Measurements from ENCODE around the gene SLC16A4.

SLC16A4 gene

DNA sequence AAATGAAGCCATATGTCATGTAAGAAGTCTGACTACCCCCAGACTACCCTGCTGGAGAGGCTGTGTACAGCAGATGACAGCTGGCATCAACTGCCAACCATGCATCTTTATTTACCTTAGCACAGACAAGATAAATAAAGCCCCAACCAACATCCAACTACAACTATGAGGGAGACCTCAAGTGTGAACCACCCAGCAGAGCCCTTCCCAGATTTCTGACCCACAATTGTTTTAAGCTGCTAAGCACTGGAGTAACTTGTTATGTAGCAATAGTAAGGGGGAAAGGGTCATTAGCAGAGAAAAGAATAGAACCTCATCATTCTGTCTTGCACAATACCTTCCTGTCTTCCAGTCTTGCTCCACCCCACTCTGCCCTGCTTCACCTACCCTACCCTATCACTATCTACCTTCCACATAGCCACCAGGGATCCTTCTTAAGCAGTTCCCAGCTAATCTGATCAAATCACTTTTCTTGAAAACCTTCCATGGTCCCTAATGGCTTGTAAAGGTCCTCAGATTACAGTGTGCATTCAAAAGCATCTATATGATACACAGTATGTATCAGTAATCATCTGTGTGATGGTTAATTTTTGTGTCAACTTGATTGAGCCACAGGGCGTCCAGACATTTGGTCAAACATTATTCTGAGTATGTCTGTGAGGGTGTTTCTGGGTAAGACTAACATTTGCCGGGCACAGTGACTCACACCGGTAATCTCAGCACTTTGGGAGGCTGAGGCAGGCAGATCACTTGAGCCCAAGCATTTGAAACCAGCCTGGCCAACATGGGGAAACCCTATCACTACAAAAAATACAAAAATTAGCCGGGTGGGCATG is 71.3 kb downstream of the SLC16A4 start:
- ATAC-seq (ENCODE audit: insufficient read depth, low read depth) = no peak; the same call in 2 of the 3 replicates
- H3K4me1 ChIP-seq (ENCODE audit: insufficient read depth, low read length) = no peaks in the 10 kb centered on the region
- no peaks in the 10 kb centered on the region for H3K36me3 ChIP-seq (ENCODE audit: insufficient read depth, low read length)
- no peak overlapping the region for H3K27ac ChIP-seq (ENCODE audit: low read length)
- H3K79me2 ChIP-seq (ENCODE audit: insufficient read depth, low read length) = no peaks in the 10 kb centered on the region
- no peak for TF ChIP-seq EZH2 (IDR thresholded peaks at IDR 0.05; ENCODE audit: borderline replicate concordance, low read depth, low read length, severe bottlenecking)
- TF ChIP-seq, protein P1, sequence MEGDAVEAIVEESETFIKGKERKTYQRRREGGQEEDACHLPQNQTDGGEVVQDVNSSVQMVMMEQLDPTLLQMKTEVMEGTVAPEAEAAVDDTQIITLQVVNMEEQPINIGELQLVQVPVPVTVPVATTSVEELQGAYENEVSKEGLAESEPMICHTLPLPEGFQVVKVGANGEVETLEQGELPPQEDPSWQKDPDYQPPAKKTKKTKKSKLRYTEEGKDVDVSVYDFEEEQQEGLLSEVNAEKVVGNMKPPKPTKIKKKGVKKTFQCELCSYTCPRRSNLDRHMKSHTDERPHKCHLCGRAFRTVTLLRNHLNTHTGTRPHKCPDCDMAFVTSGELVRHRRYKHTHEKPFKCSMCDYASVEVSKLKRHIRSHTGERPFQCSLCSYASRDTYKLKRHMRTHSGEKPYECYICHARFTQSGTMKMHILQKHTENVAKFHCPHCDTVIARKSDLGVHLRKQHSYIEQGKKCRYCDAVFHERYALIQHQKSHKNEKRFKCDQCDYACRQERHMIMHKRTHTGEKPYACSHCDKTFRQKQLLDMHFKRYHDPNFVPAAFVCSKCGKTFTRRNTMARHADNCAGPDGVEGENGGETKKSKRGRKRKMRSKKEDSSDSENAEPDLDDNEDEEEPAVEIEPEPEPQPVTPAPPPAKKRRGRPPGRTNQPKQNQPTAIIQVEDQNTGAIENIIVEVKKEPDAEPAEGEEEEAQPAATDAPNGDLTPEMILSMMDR (IDR thresholded peaks at IDR 0.05; ENCODE audit: borderline replicate concordance, extremely low read depth, low read length, poor library complexity, severe bottlenecking) = no peak
- no peak for DNase-seq
- H3K9me3 ChIP-seq (ENCODE audit: insufficient read depth, low read length, severe bottlenecking) = no peaks in the 10 kb centered on the region
- H3K9ac ChIP-seq (ENCODE audit: low read depth, low read length) = no peak overlapping the region
- no peaks in the 10 kb centered on the region for H4K20me1 ChIP-seq (ENCODE audit: insufficient read depth, low read length)
- H3K4me2 ChIP-seq (ENCODE audit: insufficient read depth, low read length) = no peak overlapping the region
- H3K27me3 ChIP-seq (ENCODE audit: insufficient read depth, low read length, poor library complexity) = no peaks in the 10 kb centered on the region
- H3K4me3 ChIP-seq (ENCODE audit: low read depth in 1 of 2, low read length in 2 of 2) = no peak overlapping the region
- no peak overlapping the region for H2AFZ ChIP-seq (ENCODE audit: low read depth, low read length)

DNA sequence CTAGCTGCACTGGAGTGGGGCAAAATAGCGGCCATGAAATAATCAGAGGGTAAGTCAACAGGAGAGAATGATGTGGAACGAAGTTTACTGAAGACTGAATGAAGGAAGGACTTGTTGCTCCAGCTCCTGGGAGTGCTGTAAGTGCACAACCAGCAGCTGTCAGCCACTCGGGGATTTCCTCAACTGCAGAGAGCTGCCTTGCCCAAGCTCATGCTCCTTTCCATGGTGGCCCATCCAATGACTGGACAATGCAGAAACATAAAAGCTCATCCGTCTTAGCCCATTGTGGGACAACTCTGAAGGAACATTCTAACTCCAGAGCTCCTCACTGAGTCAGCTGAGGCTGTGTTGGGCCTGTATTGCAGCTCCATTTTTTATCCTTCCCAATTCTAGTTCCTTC is 72.8 kb downstream of the SLC16A4 start:
- no peaks in the 10 kb centered on the region for H3K79me2 ChIP-seq (ENCODE audit: insufficient read depth, low read length)
- H3K4me2 ChIP-seq (ENCODE audit: insufficient read depth, low read length) = no peak overlapping the region
- H3K4me3 ChIP-seq (ENCODE audit: low read depth in 1 of 2, low read length in 2 of 2) = no peak overlapping the region
- no peaks in the 10 kb centered on the region for H3K27me3 ChIP-seq (ENCODE audit: insufficient read depth, low read length, poor library complexity)
- no peaks in the 10 kb centered on the region for H4K20me1 ChIP-seq (ENCODE audit: insufficient read depth, low read length)
- H3K9ac ChIP-seq (ENCODE audit: low read depth, low read length) = no peak overlapping the region
- H2AFZ ChIP-seq (ENCODE audit: low read depth, low read length) = no peak overlapping the region
- H3K36me3 ChIP-seq (ENCODE audit: insufficient read depth, low read length) = no peaks in the 10 kb centered on the region
- H3K9me3 ChIP-seq (ENCODE audit: insufficient read depth, low read length, severe bottlenecking) = no peaks in the 10 kb centered on the region
- TF ChIP-seq, protein P1 (IDR thresholded peaks at IDR 0.05; ENCODE audit: borderline replicate concordance, extremely low read depth, low read length, poor library complexity, severe bottlenecking) = no peak
- no peak for TF ChIP-seq EZH2 (IDR thresholded peaks at IDR 0.05; ENCODE audit: borderline replicate concordance, low read depth, low read length, severe bottlenecking)
- ATAC-seq (ENCODE audit: insufficient read depth, low read depth) (no peak), DNase-seq (no peak)
- no peaks in the 10 kb centered on the region for H3K4me1 ChIP-seq (ENCODE audit: insufficient read depth, low read length)
- H3K27ac ChIP-seq (ENCODE audit: low read length) = no peak overlapping the region

DNA sequence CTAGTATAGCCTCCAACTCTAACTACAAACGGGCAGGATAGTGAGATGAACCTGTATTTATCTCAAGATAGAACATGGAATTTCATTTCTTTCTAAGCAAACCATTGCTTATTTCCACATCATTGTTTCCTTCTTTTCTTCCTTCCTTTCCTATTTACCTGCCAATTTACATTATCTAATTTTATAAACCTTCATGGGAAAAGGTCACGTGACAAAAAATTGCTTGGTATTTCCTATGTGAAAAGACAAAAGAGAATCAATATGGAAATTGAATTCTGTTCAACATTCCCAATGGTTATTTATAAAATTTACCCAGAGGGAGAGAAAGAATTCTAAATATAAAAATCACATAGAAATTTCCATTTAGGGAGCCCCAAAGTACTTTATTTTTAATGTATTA is 74.1 kb downstream of the SLC16A4 start:
- Histone ChIP-seq H3K4me2 (ENCODE audit: insufficient read depth, low read length) (no peak overlapping the region), H3K9me3 (ENCODE audit: insufficient read depth, low read length, severe bottlenecking) (no peaks in the 10 kb centered on the region)
- TF ChIP-seq, protein P1 (IDR thresholded peaks at IDR 0.05; ENCODE audit: borderline replicate concordance, extremely low read depth, low read length, poor library complexity, severe bottlenecking) = no peak
- TF ChIP-seq EZH2 (IDR thresholded peaks at IDR 0.05; ENCODE audit: borderline replicate concordance, low read depth, low read length, severe bottlenecking) = no peak

More for the DNA sequence above, 74.1 kb downstream of the SLC16A4 start:
- ATAC-seq (ENCODE audit: insufficient read depth, low read depth) (no peak), DNase-seq (no peak)
- Histone ChIP-seq H3K4me3 (ENCODE audit: low read depth in 1 of 2, low read length in 2 of 2) (no peak overlapping the region), H3K27me3 (ENCODE audit: insufficient read depth, low read length, poor library complexity) (no peaks in the 10 kb centered on the region), H3K79me2 (ENCODE audit: insufficient read depth, low read length) (no peaks in the 10 kb centered on the region), H3K9ac (ENCODE audit: low read depth, low read length) (no peak overlapping the region), H2AFZ (ENCODE audit: low read depth, low read length) (no peak overlapping the region), H4K20me1 (ENCODE audit: insufficient read depth, low read length) (no peaks in the 10 kb centered on the region), H3K4me1 (ENCODE audit: insufficient read depth, low read length) (no peaks in the 10 kb centered on the region), H3K36me3 (ENCODE audit: insufficient read depth, low read length) (no peaks in the 10 kb centered on the region), H3K27ac (ENCODE audit: low read length) (no peak overlapping the region)
